NCI-H510A treated with DMSO at 0.1 percent for 48 hours (cell line): Measurements from ENCODE around the gene OSBPL8.
A peak's percentile ranks its signal among the peaks of the same experiment; 100 is the strongest.
"Not testable (repeated sequence)": the region's sequence is repeated elsewhere in the genome, so short reads cannot be mapped to it uniquely, and the experiment has no call there.

Experiments
- DNase-seq: peaks from one replicate; lab custom pipeline; 2025; lab: John Stamatoyannopoulos, UW

Gene OSBPL8

DNA sequence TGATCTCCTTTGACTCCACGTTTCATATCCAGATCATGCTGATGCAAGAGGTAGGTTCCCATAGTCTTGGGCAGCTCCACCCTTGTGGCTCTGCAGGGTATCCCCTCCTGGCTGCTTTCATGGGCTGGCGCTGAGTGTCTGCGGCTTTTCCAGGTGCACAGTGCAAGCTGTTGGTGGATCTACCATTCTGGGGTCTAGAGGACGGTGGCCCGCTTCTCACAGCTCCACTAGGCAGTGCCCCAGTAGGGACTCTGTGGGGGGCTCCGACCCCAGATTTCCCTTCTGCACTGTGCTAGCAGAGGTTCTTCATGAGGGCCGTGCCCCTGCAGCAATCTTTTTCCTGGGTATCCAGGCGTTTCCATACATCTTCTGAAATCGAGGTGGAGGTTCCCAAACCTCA is 199.3 kb downstream of the OSBPL8 start:
- DNase-seq, result no peak

DNA sequence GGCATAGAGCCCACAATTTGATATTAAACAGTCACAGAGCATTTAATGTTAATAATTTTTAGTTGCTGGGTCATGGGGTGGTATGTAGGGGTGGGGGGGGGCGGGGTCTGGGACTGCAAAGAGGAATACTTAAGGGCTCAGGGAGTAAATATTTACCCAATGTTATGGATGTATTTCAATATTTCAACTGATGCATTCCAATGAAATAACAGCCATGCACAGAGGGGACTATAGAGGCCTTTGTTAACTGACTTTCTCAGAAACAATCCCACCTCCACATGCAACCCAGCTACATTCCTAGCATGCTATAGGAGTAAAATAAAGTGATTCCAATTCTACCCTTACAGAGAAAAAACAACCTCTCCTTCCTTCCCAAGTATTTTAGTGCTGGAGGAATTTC is 203.5 kb downstream of the OSBPL8 start:
- DNase-seq, result no peak

DNA sequence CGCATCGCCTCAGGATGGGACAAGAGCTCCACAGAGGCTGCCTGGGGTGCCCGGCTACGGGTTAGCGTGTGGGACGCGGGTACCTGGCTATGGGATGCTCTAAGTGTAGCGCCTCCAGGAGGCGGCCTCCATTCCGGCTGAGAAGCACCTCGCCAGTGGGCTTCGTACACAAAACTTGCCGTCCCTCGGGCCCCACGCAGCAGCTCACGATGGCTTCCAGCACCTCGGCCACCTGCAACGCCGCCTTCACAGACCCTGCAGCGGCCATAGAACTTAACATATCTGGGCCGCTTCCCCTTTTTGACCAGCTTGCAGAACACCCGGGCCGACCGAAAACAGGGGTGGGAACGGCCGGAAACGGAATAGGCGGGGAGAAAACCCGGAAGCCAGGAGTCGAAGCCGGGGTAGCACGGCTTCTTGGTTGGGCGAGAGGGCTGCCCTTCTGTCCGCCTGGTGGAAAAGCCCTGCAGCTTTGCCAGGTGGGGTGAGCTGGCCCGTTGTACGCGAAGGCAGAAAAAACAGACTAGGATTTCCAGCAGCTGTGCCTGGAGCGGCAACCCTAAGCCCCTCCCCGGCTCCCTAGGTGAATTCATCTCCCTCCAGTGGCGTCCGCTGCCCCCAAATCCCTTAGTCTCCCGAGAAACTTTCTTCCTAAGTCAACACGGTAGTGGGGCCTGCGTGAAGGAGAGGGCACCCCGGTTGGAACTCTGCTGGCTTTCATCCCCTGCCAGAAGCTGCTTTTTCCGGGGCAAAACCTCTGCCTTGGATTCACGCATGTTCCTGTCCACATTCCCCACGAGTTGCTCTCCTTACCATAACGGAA is 211.3 kb downstream of the OSBPL8 start, which contains the start of gene BBS10:
Gene BBS10, minus strand, starts transcription at position 337 of the 823 bp plus-strand sequence. Its CDS starts 57 bp downstream, at position 280.
- peak; percentile 92 for DNase-seq

DNA sequence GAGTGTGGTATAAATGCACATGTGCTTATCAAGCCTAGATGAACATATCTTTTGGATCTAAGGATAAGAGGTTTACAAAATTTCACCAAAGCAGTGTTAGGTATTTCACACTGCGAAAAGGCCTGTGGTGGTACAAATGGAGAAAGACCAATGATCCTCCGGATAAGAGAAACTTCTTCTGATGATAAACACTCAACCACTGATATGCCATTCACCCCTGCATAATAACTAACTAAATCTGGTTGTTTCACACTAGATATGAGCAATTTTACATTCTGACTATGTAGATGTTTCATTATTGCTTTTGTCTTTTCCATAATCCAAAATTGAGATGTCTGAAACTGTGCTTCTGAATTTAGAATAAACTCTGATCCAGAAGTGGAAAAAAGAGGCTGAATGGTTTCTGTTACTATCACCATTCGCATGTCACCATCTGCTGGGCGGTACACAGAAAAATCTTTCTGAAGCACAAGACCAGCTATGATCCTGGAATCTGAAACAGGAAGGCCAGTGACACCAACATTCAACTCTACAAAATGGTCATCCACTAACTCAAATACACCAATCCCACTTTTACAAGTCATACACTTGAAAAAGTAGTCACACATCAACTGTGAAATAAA is 212.7 kb downstream of the OSBPL8 start:
- peak; percentile 32 for DNase-seq

DNA sequence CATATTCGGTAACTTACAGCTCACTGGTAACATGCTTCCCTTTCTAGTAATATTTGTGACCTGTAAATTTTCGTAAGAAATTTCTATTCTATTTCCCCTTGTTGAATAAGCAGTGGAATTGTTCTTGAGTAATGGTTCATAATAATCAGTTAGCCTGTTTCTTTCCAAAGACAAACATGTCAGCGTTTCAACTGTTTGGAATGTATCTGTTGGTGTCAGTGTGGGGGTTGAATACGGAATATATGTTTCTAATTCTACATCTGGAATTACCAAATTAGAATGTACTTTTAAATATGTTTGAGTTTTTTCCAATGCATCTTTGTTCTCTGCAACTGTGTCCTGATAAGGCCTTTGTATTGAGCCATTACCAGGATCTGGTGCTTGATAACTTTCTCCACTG is 213.3 kb downstream of the OSBPL8 start:
- DNase-seq, result no peak

DNA sequence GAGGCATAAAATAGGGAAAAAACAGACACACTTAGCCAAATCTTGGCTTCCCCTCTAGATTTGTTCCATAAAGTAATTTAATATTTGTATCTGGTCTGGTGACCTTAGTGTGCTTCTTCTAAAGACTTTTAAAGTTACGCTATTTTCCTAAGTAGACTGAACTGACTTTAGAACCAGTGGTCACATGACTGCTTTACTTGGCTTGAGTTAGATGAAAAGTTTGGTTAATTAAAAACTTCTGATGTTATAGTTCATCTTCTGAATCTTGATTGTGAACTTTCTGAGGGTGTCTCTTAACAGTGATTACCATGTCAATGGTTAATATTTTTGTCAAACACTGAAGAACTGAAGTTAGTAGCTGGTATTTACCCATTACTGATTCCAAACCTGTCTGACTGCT is 214.0 kb downstream of the OSBPL8 start:
- DNase-seq, result no peak

DNA sequence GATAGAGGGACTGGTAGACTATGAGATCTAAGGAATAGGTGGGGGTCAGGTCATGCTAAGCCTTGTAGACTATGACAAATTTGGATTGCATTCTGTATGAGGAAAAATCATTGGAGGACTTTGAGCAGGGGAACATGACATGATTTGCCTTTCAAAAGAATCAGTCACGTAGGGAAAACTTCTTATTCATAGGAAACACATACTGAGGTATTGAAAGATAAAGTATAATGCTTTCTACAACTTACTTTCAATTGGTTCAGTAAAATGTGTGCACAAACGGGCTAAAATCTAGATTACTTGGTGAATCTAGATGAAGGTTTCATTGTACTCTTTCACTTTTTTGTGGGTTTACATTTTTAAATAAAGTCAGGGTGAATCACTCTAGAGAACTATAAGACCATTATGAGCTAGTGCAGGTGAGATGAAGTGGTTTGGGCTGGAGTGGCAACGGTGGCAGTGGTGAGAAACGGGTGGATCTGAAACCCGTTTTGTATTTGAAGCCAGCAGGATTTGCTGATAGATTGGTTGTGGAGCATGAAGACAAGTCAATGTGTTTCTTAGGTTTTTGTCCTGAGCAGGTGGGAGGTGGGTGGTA is 218.0 kb downstream of the OSBPL8 start:
- no peak for DNase-seq

DNA sequence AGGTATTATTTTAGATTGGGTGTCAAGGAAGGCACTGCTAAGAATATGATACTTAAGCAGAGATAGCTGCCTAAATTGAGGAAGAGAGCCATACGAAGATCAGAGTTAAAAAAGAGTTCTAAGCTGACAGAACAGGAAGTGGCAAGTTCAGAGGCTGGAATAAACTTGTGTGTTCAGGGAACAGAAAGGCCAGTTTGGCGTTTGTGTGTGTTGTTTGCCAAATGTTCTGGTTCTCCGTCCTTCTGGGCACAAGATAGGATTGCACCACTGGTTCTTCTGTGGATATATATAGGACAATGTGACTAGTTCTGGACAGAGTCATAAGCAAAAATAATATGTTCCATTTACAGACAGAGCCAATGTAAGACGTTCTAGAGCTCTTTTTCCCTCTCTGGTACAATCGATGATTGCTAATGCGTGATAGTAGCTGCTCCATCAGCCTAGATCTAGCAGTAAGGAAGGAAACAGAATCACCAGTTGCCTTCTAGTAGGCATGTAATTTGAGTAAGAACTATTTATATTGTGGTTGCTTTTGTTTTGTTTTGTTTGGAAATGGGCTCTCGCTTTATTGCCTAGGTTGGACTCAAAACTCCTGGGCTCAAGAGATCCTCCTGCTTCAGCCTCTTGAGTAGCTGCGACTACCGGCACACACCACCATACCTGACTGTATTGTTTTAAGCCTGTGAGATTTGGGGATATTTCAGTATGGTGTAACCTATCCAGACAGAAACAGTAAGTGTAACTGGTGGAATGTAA is 218.7 kb downstream of the OSBPL8 start:
- no peak for DNase-seq

DNA sequence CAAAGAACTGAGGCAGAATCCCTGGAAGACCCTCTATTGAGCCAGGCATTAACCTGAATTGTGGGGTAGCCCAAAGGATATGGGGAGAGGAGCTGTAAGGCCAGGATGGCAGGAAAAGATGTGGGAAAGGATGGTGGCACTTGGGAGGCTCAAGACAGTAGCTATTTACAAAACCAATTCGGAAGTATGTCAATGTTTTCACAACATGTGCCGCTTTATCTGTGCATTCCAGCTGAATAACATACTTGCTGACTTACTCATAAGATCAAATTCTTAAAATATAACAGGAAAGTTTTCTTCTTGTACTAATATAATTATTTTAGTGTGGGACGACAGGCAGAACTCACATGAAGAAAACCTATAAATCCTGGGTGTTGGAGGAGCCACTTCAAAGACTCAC is 222.0 kb downstream of the OSBPL8 start:
- DNase-seq, result no peak

DNA sequence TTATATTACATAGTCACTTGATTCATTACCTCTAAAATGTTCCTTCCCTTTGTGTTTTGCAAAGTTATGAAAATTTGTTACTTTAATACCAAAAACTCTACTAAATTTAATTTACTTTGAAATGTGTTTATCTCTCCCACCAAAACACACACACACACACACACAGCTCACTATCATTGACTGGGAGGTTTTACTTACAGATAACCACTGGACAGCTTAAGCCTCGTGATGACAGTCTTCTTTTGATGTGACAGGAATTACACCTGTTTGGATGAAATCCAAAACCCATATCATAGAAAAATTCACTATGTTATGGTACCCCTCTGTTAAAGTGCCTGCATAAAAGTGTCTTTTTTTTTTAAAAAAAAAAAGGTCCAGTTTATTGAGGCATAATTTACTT is 227.0 kb downstream of the OSBPL8 start:
- DNase-seq, result no peak

DNA sequence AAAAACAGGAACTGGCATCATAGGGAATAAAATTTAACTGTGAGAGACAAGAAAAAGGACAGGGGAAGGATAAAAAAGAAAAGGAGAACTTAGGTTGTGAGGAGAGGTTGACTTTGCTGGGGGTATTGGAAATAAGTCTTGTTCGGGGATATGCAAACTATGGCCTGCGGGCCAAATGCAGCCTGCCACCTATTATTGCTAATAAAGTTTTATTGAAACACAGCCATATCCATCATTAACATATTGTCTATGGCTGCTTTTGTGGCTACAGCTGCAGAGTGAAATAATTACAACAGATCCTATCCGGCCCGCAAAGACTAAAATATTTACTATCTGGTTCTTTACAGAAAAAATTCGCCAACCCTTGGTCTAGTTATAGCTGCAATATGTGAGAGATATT is 230.0 kb downstream of the OSBPL8 start:
- DNase-seq, result no peak

DNA sequence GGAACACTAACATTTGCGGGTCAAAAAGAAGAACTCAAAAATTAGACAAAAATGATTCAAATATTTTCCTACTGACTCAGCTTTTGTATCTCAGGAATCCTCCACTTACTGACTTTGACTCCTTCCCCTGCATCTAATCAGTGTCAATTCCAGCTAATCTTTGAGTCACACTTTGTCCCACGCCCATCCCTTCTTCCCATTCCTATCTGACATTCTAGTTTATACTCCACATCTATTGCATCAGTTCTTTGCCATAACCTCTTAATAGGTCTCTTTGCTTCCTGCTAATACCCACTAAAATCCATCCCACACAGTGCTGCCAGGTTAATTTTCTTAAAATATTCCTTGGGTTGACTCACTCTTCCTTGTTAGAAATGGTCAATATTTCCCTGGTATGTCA is 230.4 kb downstream of the OSBPL8 start:
- no peak for DNase-seq

DNA sequence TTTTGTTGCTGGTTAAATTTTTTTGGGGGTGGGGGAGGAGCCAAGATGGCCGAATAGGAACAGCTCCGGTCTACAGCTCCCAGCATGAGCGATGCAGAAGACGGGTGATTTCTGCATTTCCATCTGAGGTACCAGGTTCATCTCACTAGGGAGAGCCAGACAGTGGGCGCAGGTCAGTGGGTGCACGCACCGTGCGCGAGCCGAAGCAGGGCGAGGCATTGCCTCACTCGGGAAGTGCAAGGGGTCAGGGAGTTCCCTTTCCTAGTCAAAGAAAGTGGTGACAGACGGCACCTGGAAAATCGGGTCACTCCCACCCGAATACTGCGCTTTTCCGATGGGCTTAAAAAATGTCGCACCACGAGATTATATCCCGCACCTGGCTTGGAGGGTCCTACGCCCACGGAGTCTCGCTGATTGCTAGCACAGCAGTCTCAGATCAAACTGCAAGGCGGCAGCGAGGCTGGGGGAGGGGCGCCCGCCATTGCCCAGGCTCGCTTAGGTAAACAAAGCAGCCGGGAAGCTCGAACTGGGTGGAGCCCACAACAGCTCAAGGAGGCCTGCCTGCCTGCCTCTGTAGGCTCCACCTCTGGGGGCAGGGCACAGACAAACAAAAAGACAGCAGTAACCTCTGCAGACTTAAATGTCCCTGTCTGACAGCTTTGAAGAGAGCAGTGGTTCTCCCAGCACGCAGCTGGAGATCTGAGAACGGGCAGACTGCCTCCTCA is 239.8 kb downstream of the OSBPL8 start:
- not testable (repeated sequence) for DNase-seq

DNA sequence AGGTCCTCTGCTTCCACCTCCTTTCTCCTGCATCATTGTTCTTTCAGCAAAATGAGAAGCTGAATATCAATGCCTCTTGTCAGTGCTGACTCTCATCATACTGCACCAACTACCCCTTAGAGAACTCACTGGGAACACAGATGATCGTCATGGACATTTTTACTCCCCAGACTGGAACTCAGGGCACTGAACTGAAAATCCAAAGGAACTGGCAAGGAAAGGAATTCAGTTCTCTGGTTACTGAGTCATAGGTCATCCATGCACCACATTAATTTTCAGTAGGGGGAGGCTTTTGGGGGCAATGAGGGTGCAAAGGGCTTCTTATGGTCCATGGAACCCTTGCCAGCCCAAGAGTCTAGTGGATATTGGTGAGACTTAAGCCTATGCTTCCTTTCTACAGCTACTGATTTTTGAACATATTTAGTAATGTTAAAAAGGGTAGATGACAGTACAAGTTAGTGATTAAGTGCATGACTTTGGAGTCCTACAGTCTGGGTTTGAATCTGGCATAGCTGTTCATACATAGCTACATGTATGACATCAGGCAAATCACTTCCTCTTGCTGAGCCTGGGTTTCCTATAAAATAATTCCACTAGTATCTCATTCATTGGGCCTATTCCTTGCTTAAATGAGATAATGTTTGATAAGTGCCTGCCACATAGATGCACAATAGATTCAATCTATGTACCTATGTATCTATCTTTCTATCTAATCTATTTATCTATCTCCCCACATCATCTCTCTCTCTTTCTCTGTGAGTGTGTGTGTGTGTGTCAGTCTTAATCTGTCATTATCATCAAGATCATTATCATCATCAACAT is 240.6 kb downstream of the OSBPL8 start:
- DNase-seq, result no peak

DNA sequence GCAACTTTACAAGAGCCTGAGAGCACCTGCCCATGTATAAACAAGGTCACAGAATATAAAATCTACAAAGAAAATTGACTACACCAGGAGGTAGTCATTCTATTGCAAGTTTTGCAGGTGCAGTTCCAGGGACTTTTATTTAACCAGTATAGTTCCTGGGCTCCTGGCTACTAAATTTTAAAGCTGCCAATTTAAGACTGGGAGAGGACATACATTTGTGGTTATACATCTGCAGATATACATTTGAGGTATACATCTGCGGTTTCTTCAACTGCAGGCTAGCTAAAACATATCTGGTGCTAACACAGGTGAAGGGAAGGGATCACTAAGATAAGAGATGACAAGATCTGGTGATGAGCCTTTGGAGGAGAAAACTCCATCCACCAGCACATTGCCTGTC is 241.6 kb downstream of the OSBPL8 start:
- DNase-seq, result no peak

DNA sequence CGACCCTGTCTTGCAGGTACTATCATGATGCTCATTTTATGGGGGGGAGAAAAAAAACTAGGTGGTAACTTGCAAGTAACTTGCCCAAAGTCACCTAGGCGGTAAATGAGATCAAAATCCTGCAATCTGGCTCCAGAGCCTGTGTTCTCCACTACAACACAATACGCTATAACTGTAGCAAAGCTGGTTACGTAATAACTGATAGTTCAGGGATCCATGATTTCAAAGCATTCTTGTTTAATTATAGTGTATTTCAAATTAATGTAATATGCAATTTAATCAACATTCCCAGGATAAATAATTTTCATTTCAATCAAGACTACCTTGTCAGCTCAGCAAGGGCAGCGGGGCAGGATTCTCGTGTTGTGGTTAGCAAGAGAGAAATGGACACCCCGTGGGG is 243.1 kb downstream of the OSBPL8 start:
- DNase-seq, result no peak

DNA sequence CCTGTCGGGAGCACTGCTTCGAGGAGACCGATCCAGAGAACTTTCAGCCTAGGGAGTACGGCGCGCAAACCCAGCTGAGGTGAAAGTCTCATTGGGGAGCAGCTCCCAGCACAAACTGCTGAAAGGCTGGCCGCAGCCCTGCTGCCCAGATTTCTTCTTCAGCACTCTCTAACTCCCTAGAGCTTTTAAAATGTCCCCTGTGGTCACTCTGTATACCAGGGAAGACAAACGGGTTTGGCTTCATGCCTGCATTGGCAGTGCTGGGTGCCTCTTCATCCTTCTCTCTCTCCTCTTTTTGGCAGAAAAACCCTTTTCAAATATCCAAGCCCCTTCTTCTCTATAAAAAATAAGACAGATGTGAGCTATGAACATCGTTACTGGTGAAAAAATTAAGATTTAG is 246.3 kb downstream of the OSBPL8 start:
- DNase-seq, result no peak

DNA sequence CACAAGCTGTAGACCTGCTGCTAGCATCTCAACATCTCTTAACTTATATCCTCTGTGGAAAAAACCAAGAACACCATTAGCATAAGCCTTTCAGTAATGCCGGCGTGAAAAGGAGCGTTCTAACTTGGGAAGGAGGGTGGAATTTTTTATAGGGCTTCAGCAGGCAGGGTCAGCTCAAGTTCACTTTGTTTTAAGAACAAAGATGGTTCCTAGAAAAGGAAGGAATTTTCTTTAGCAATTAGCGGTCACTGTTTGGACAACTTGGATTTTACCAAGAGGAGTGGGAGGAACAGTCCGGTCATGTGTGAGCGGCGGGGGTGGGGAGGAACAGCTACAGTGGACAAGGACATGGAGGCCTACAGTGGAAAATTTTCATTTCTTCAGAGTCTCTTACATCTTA is 247.3 kb downstream of the OSBPL8 start:
- DNase-seq, result no peak

DNA sequence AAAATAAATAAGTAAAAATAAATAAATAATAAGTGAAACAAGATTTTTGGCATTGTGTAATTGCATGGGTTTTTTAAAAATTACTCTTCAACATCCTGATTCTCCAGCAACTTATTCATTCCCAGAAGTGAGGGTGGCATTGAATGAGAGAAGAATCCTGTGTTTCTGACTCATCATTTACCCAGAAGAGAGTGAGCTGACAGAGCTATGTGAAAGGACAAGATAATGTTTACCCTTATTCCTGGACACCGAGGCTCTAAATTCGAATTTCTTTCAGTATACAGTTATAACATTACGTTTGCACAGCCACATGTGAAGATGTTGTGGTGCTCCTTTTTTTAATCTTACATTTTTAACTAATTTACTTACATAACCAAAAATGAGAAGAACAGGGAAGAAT is 247.8 kb downstream of the OSBPL8 start:
- no peak for DNase-seq

DNA sequence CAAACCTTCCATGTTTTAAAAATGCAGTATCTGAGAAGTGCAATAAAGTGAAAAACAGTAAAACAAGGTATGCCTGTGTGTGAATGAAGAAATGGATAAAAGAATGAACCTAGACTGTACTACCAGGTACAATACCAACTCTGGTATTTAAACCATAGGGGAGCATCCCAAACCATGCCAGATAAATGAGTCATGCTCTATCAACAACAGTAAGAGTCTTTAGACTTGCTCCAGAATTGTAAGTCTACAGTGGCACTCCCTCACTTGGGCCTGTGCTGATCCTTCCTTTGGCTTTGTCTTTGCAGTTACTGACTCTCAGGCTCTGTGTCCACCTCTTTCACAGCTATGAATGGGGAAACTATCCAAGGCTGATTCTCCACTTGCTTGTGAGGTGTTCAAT is 249.5 kb downstream of the OSBPL8 start:
- DNase-seq, result no peak

DNA sequence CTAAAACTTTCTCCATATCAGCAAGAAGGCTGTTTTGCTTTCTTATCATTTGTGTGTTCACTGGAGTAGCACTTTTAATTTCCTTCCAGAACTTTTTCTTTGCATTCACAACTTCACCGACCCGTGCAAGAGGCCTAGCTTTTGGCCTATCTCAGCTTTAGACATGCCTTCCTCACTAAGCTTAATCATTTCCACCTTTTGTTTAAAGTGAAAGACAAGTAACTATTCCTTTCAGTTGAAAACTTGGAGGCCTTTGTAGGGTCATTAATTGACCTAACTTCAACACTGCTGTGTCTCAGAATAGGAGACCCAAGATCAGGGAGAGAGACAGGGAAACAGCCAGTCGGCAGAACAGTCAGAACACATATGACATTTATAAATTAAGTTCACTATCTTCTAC is 250.7 kb downstream of the OSBPL8 start:
- no peak for DNase-seq
